ENCODE measurements around the gene HSD17B14.

DNA sequence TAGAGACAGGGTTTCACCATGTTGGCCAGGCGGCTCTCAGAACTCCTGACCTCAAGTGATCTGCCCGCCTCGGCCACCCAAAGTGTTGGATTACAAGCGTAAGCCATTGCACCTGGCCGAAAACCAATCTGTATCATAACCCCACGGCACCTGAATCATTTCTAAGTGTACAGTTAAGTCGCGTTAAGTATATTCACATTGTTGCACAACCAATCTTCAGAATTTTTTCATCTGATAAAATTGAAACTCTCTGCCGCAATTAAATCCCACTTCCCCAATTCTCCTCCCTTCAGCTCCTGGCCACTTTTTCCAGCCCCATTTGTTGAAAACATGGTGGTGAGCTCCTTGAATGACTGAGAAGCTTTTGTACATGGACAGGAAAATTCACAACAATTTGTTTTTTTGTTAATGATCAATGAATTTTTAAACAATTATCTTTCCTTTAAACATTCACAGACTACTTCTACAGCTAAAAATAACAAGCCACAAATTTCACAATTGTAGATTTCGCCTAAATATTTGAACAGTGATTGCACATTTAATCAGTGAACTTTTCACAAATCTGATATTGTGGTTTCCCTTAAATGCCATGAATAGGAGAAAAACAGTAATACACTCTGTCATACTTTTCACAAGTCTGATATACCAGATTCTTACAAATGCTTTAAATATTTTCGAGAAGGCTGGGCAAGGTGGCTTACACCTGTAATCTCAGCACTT lies 67.1 kb downstream of the HSD17B14 start:
- TF ChIP-seq GATA2 (IDR thresholded peaks at IDR 0.05; ENCODE audit: low read depth, low read length): no peak
- no peak for TF ChIP-seq GATA3 (IDR thresholded peaks at IDR 0.05; ENCODE audit: low read depth, low read length)
